Nephron (organoid): ENCODE measurements around the gene AQP7.

Experiments used
- H3K27ac Mint-ChIP-seq, 3 experiments: 2 replicates each; pipeline ENCODE4 v1.8.0; 2020; ENCODE audit warnings: mixed read lengths in 3 of 3, mild to moderate bottlenecking in 2 of 3, moderate library complexity in 1 of 3
- H3K27me3 Mint-ChIP-seq: 2 replicates; pipeline ENCODE4 v1.8.0; 2021; ENCODE audit warnings: low read depth, mild to moderate bottlenecking, moderate library complexity, mixed read lengths
- H3K36me3 Mint-ChIP-seq: 2 replicates; pipeline ENCODE4 v1.8.0; 2020; ENCODE audit warnings: low read depth, mixed read lengths
- H3K4me1 Mint-ChIP-seq: 2 replicates; pipeline ENCODE4 v1.8.0; 2020; ENCODE audit warnings: mixed read lengths
- H3K4me3 Mint-ChIP-seq, 3 experiments: 2 replicates each; pipeline ENCODE4 v1.8.0; 2020; ENCODE audit warnings: mild to moderate bottlenecking in 3 of 3, mixed read lengths in 3 of 3, moderate library complexity in 2 of 3
- H3K9me3 Mint-ChIP-seq: 2 replicates; pipeline ENCODE4 v1.8.0; 2020; ENCODE audit warnings: mixed read lengths
- CTCF ChIP-seq, 3 experiments: fragments of 200-600 bp; sonication (generic); IDR thresholded peaks; one replicate each; pipeline ENCODE4 v1.5.0; 2021; ENCODE audit warnings: antibody characterized with exemption in 3 of 3; ENCODE audit not compliant: unreplicated experiment in 3 of 3

Gene AQP7

GRCh38 chr9:33416996-33417395, 14.6 kb upstream of the AQP7 start:
- no peaks in the 10 kb centered on the region for H3K9me3 Mint-ChIP-seq
- H3K27ac Mint-ChIP-seq, result no peak overlapping the region
- no peak overlapping the region for H3K4me3 Mint-ChIP-seq
- peaks cover 11% of the 10 kb centered on the region for H3K27me3 Mint-ChIP-seq
- no peak for TF ChIP-seq CTCF (IDR thresholded peaks at IDR 0.05; ENCODE audit: unreplicated experiment in 3 of 3)
- peaks cover 15% of the 10 kb centered on the region for H3K4me1 Mint-ChIP-seq
- H3K36me3 Mint-ChIP-seq, result no peaks in the 10 kb centered on the region

- peak; percentile 42 to 60 (median 58) for TF ChIP-seq CTCF (IDR thresholded peaks at IDR 0.05; ENCODE audit: unreplicated experiment in 3 of 3)
- Mint-ChIP-seq H3K4me1 (peaks cover 15% of the 10 kb centered on the region), H3K9me3 (no peaks in the 10 kb centered on the region), H3K27ac (peak overlapping the region in 1 of 3 experiments; percentile 42), H3K4me3 (no peak overlapping the region), H3K27me3 (peaks cover 11% of the 10 kb centered on the region), H3K36me3 (no peaks in the 10 kb centered on the region)
Observed at GRCh38 chr9:33415501-33416038, 13.2 kb upstream of the AQP7 start.

- Mint-ChIP-seq H3K4me3 (no peak overlapping the region), H3K4me1 (peaks cover 15% of the 10 kb centered on the region), H3K9me3 (no peaks in the 10 kb centered on the region), H3K36me3 (no peaks in the 10 kb centered on the region), H3K27ac (peak overlapping the region in 1 of 3 experiments; percentile 42), H3K27me3 (peaks cover 11% of the 10 kb centered on the region)
- no peak for TF ChIP-seq CTCF (IDR thresholded peaks at IDR 0.05; ENCODE audit: unreplicated experiment in 3 of 3)
Observed at GRCh38 chr9:33414889-33415500, 12.6 kb upstream of the AQP7 start.

GRCh38 chr9:33414268-33414667, 11.9 kb upstream of the AQP7 start:
- Mint-ChIP-seq H3K4me1 (peaks cover 15% of the 10 kb centered on the region), H3K36me3 (no peaks in the 10 kb centered on the region), H3K4me3 (no peak overlapping the region), H3K27me3 (peaks cover 11% of the 10 kb centered on the region), H3K9me3 (no peaks in the 10 kb centered on the region), H3K27ac (peak overlapping the region in 2 of 3 experiments; percentile 20 to 49)
- TF ChIP-seq CTCF (IDR thresholded peaks at IDR 0.05; ENCODE audit: unreplicated experiment in 3 of 3), result no peak

- Mint-ChIP-seq H3K4me1 (peaks cover 11% of the 10 kb centered on the region), H3K27me3 (peaks cover 4% of the 10 kb centered on the region), H3K36me3 (no peaks in the 10 kb centered on the region), H3K9me3 (no peaks in the 10 kb centered on the region), H3K4me3 (no peak overlapping the region), H3K27ac (no peak overlapping the region)
- TF ChIP-seq CTCF (IDR thresholded peaks at IDR 0.05; ENCODE audit: unreplicated experiment in 3 of 3), result no peak
Observed at GRCh38 chr9:33408087-33408486, 5.7 kb upstream of the AQP7 start.

- no peaks in the 10 kb centered on the region for H3K36me3 Mint-ChIP-seq
- H3K4me1 Mint-ChIP-seq, result peaks cover 16% of the 10 kb centered on the region
- no peaks in the 10 kb centered on the region for H3K9me3 Mint-ChIP-seq
Observed at GRCh38 chr9:33407061-33407460, 4.7 kb upstream of the AQP7 start.

More at GRCh38 chr9:33407061-33407460, 4.7 kb upstream of the AQP7 start:
- Mint-ChIP-seq H3K4me3 (no peak overlapping the region), H3K27me3 (peaks cover 7% of the 10 kb centered on the region), H3K27ac (peak overlapping the region in 1 of 3 experiments; percentile 32)
- no peak for TF ChIP-seq CTCF (IDR thresholded peaks at IDR 0.05; ENCODE audit: unreplicated experiment in 3 of 3)
